ENCODE data around the gene CNIH3.

The CNIH3 gene

GRCh38 chr1:224736619-224737352, 120.7 kb downstream of the CNIH3 start:
- no peaks in the 10 kb centered on the region for H3K9me3 Mint-ChIP-seq
- no peak for ATAC-seq (replicated peaks; ENCODE audit: extremely low read depth, poor library complexity, severe bottlenecking)
- H3K27ac Mint-ChIP-seq (ENCODE audit: low read depth): no peak overlapping the region
- peaks cover 17% of the 10 kb centered on the region for H3K27me3 Mint-ChIP-seq
- DNase-seq (ENCODE audit: low spot score in 2 of 2): no peak
- H3K4me3 Mint-ChIP-seq: no peak overlapping the region
- peaks cover 11% of the 10 kb centered on the region for H3K4me1 Mint-ChIP-seq
- no peaks in the 10 kb centered on the region for H3K36me3 Mint-ChIP-seq (ENCODE audit: insufficient read depth)

GRCh38 chr1:224737353-224737727, 121.2 kb downstream of the CNIH3 start:
- no peak for DNase-seq (ENCODE audit: low spot score in 2 of 2)
- peaks cover 22% of the 10 kb centered on the region for H3K27me3 Mint-ChIP-seq
- no peaks in the 10 kb centered on the region for H3K9me3 Mint-ChIP-seq
- peaks cover 11% of the 10 kb centered on the region for H3K4me1 Mint-ChIP-seq
- no peaks in the 10 kb centered on the region for H3K36me3 Mint-ChIP-seq (ENCODE audit: insufficient read depth)
- no peak for ATAC-seq (replicated peaks; ENCODE audit: extremely low read depth, poor library complexity, severe bottlenecking)
- no peak overlapping the region for H3K4me3 Mint-ChIP-seq
- H3K27ac Mint-ChIP-seq (ENCODE audit: low read depth): no peak overlapping the region

GRCh38 chr1:224739303-224739996, 123.3 kb downstream of the CNIH3 start:
- H3K9me3 Mint-ChIP-seq: no peaks in the 10 kb centered on the region
- no peak overlapping the region for H3K4me3 Mint-ChIP-seq
- peaks cover 30% of the 10 kb centered on the region for H3K27me3 Mint-ChIP-seq
- H3K27ac Mint-ChIP-seq (ENCODE audit: low read depth): no peak overlapping the region
- DNase-seq (ENCODE audit: low spot score in 2 of 2) (no peak), ATAC-seq (replicated peaks; ENCODE audit: extremely low read depth, poor library complexity, severe bottlenecking) (no peak)
- peaks cover 10% of the 10 kb centered on the region for H3K4me1 Mint-ChIP-seq
- no peaks in the 10 kb centered on the region for H3K36me3 Mint-ChIP-seq (ENCODE audit: insufficient read depth)

DNA sequence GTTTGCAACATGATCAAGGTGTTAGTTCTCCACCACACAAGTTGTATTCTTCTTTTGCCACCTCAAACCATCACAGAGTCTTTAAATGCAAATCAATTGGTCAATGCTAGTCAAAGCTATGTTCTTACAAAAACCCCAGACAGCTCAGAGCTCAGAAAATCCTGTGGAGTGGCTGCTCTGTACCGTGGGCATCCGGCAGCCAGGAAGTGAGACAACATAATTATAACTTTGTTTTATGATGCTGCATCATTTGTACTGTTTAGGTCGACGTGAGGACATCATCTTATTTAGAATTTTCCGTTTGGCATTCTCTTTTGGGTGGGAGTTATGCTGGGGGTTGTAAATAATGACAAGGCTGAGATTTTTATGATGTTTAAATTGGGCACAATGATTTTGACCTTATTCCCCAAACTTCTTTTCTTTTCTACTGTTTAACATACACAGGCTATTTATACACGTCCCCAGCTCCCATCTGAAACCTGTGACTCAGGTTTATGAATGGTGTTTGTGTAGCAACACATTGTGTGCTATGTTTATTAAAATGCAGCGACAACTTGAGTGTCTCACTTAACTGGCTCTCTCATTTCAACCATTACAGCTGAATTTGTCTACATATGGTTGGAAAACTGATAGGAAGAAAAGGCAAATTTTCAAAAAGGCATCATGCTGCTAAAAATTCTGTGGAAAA, 124.0 kb downstream of the CNIH3 start:
- Mint-ChIP-seq H3K4me1 (peaks cover 3% of the 10 kb centered on the region), H3K36me3 (ENCODE audit: insufficient read depth) (no peaks in the 10 kb centered on the region), H3K27me3 (peaks cover 35% of the 10 kb centered on the region), H3K4me3 (no peak overlapping the region), H3K27ac (ENCODE audit: low read depth) (no peak overlapping the region), H3K9me3 (no peaks in the 10 kb centered on the region)
- no peak for ATAC-seq (replicated peaks; ENCODE audit: extremely low read depth, poor library complexity, severe bottlenecking)
- DNase-seq (ENCODE audit: low spot score in 2 of 2): no peak

GRCh38 chr1:224740685-224741052, 124.6 kb downstream of the CNIH3 start:
- Mint-ChIP-seq H3K9me3 (no peaks in the 10 kb centered on the region), H3K4me1 (no peaks in the 10 kb centered on the region), H3K36me3 (ENCODE audit: insufficient read depth) (no peaks in the 10 kb centered on the region)

GRCh38 chr1:224742349-224742748, 126.2 kb downstream of the CNIH3 start:
- ATAC-seq (replicated peaks; ENCODE audit: extremely low read depth, poor library complexity, severe bottlenecking) (no peak), DNase-seq (ENCODE audit: low spot score in 2 of 2) (no peak)
- no peaks in the 10 kb centered on the region for H3K9me3 Mint-ChIP-seq
- peaks cover 57% of the 10 kb centered on the region for H3K27me3 Mint-ChIP-seq
- H3K36me3 Mint-ChIP-seq (ENCODE audit: insufficient read depth): no peaks in the 10 kb centered on the region
- H3K27ac Mint-ChIP-seq (ENCODE audit: low read depth): no peak overlapping the region
- no peak overlapping the region for H3K4me3 Mint-ChIP-seq
- H3K4me1 Mint-ChIP-seq: no peaks in the 10 kb centered on the region

More at GRCh38 chr1:224740685-224741052, 124.6 kb downstream of the CNIH3 start:
- no peak for DNase-seq (ENCODE audit: low spot score in 2 of 2)
- Mint-ChIP-seq H3K27me3 (peaks cover 40% of the 10 kb centered on the region), H3K4me3 (no peak overlapping the region), H3K27ac (ENCODE audit: low read depth) (no peak overlapping the region)
- no peak for ATAC-seq (replicated peaks; ENCODE audit: extremely low read depth, poor library complexity, severe bottlenecking)

GRCh38 chr1:224743608-224744164, 127.6 kb downstream of the CNIH3 start:
- peaks cover 59% of the 10 kb centered on the region for H3K27me3 Mint-ChIP-seq
- H3K4me1 Mint-ChIP-seq: no peaks in the 10 kb centered on the region
- DNase-seq (ENCODE audit: low spot score in 2 of 2) (no peak), ATAC-seq (replicated peaks; ENCODE audit: extremely low read depth, poor library complexity, severe bottlenecking) (no peak)
- H3K27ac Mint-ChIP-seq (ENCODE audit: low read depth): no peak overlapping the region
- H3K36me3 Mint-ChIP-seq (ENCODE audit: insufficient read depth): no peaks in the 10 kb centered on the region
- H3K4me3 Mint-ChIP-seq: no peak overlapping the region
- no peaks in the 10 kb centered on the region for H3K9me3 Mint-ChIP-seq

GRCh38 chr1:224744521-224744920, 128.4 kb downstream of the CNIH3 start:
- no peak for ATAC-seq (replicated peaks; ENCODE audit: extremely low read depth, poor library complexity, severe bottlenecking)
- Mint-ChIP-seq H3K4me1 (no peaks in the 10 kb centered on the region), H3K27me3 (peaks cover 67% of the 10 kb centered on the region), H3K9me3 (no peaks in the 10 kb centered on the region), H3K36me3 (ENCODE audit: insufficient read depth) (no peaks in the 10 kb centered on the region), H3K4me3 (no peak overlapping the region), H3K27ac (ENCODE audit: low read depth) (no peak overlapping the region)
- no peak for DNase-seq (ENCODE audit: low spot score in 2 of 2)

DNA sequence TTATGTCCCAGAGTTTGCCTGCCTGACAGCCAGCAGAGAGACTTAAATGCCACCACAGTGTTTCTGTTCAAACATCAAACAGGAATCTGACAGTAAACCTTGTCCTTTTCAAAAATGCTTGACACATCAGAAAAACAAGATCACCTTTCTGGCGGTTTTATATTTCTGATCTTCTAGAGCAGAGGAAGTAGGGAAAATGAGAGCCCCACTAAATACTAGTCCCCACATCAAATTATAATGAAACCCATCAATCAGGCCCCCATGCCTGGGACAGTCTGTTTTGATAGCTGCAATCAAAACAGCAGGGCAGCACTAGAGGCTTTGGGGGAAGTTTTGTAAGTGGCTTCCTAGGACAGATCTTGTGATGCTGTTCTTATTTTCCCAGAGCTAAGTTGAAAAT, 129.3 kb downstream of the CNIH3 start:
- Mint-ChIP-seq H3K36me3 (ENCODE audit: insufficient read depth) (no peaks in the 10 kb centered on the region), H3K9me3 (no peaks in the 10 kb centered on the region), H3K4me3 (no peak overlapping the region), H3K4me1 (no peaks in the 10 kb centered on the region), H3K27me3 (peaks cover 71% of the 10 kb centered on the region), H3K27ac (ENCODE audit: low read depth) (no peak overlapping the region)
- no peak for DNase-seq (ENCODE audit: low spot score in 2 of 2)
- no peak for ATAC-seq (replicated peaks; ENCODE audit: extremely low read depth, poor library complexity, severe bottlenecking)

- Mint-ChIP-seq H3K9me3 (no peaks in the 10 kb centered on the region), H3K27me3 (peaks cover 72% of the 10 kb centered on the region), H3K27ac (ENCODE audit: low read depth) (no peak overlapping the region), H3K4me1 (no peaks in the 10 kb centered on the region), H3K36me3 (ENCODE audit: insufficient read depth) (no peaks in the 10 kb centered on the region), H3K4me3 (no peak overlapping the region)
- ATAC-seq (replicated peaks; ENCODE audit: extremely low read depth, poor library complexity, severe bottlenecking): no peak
- no peak for DNase-seq (ENCODE audit: low spot score in 2 of 2)
Observed at GRCh38 chr1:224745924-224746323, 129.8 kb downstream of the CNIH3 start.

GRCh38 chr1:224747578-224747977, 131.5 kb downstream of the CNIH3 start:
- ATAC-seq (replicated peaks; ENCODE audit: extremely low read depth, poor library complexity, severe bottlenecking) (no peak), DNase-seq (ENCODE audit: low spot score in 2 of 2) (no peak)
- H3K4me1 Mint-ChIP-seq: no peaks in the 10 kb centered on the region
- no peaks in the 10 kb centered on the region for H3K36me3 Mint-ChIP-seq (ENCODE audit: insufficient read depth)
- H3K27ac Mint-ChIP-seq (ENCODE audit: low read depth): no peak overlapping the region
- peaks cover 75% of the 10 kb centered on the region for H3K27me3 Mint-ChIP-seq
- H3K9me3 Mint-ChIP-seq: no peaks in the 10 kb centered on the region
- H3K4me3 Mint-ChIP-seq: no peak overlapping the region

GRCh38 chr1:224749916-224750315, 133.8 kb downstream of the CNIH3 start:
- Mint-ChIP-seq H3K9me3 (no peaks in the 10 kb centered on the region), H3K36me3 (ENCODE audit: insufficient read depth) (no peaks in the 10 kb centered on the region), H3K4me1 (no peaks in the 10 kb centered on the region), H3K4me3 (no peak overlapping the region), H3K27me3 (peaks cover 82% of the 10 kb centered on the region), H3K27ac (ENCODE audit: low read depth) (no peak overlapping the region)
- ATAC-seq (replicated peaks; ENCODE audit: extremely low read depth, poor library complexity, severe bottlenecking) (no peak), DNase-seq (ENCODE audit: low spot score in 2 of 2) (no peak)
